KOPT-K1 (cell line): ENCODE measurements around the gene ZMYND19.
A peak's percentile ranks its signal among the peaks of the same experiment; 100 is the strongest.
"Not testable (repeated sequence)": the region's sequence is repeated elsewhere in the genome, so short reads cannot be mapped to it uniquely, and the experiment has no call there.

Experiments
- H3K27ac ChIP-seq: fragments of 200-600 bp; sonication (generic); 2 replicates; pipeline ENCODE4 v1.5.1; 2016; ENCODE audit warnings: antibody characterized with exemption, mild to moderate bottlenecking, low read depth, low read length; ENCODE audit not compliant: poor library complexity, severe bottlenecking
- H3K36me3 ChIP-seq: fragments of 200-600 bp; sonication (generic); 2 replicates; pipeline ENCODE4 v1.5.1; 2017; ENCODE audit warnings: antibody characterized with exemption, mild to moderate bottlenecking, low read length, moderate library complexity; ENCODE audit not compliant: insufficient read depth
- H3K9me3 ChIP-seq: fragments of 200-600 bp; sonication (generic); 2 replicates; pipeline ENCODE4 v1.5.1; 2017; ENCODE audit warnings: antibody characterized with exemption, low read length, mild to moderate bottlenecking; ENCODE audit not compliant: insufficient read depth, poor library complexity, severe bottlenecking

The ZMYND19 gene

GRCh38 chr9:137583347-137583746 is 7.0 kb downstream of the ZMYND19 start:
- Histone ChIP-seq H3K9me3 (no peaks in the 10 kb centered on the region), H3K36me3 (peaks cover 76% of the 10 kb centered on the region), H3K27ac (no peak overlapping the region)

DNA sequence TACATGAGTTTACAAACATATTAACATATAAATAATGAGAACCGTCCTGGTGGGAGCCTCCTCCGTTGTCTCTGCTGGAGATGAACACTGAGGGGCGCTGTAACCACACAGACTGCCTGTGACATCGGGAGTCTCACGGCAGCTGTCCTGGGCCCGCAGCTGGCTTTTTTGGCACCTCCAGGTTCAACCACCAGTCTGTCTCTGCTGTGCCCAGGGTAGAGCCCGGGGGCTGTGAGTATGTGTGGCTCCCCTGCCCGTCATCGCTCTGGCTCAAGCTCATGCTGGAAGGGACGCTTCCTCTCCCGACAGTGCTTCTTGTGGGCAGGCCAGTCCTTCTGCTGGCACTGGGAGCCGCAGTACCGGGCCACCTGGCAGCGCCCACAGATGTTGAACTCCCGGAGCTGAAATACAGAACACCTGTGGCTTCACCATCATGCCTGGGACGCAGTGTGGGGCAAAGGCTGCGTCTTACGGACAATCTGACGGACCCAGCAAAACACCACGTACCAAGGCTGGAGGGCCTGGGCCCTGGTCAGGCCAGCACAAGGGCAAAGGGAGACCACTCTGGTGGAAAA is 7.9 kb downstream of the ZMYND19 start:
- Histone ChIP-seq H3K27ac (no peak overlapping the region), H3K9me3 (no peaks in the 10 kb centered on the region), H3K36me3 (peaks cover 66% of the 10 kb centered on the region)

- no peaks in the 10 kb centered on the region for H3K9me3 ChIP-seq
- no peak overlapping the region for H3K27ac ChIP-seq
- peaks cover 58% of the 10 kb centered on the region for H3K36me3 ChIP-seq
Observed at GRCh38 chr9:137581361-137582285, 8.7 kb downstream of the ZMYND19 start.

DNA sequence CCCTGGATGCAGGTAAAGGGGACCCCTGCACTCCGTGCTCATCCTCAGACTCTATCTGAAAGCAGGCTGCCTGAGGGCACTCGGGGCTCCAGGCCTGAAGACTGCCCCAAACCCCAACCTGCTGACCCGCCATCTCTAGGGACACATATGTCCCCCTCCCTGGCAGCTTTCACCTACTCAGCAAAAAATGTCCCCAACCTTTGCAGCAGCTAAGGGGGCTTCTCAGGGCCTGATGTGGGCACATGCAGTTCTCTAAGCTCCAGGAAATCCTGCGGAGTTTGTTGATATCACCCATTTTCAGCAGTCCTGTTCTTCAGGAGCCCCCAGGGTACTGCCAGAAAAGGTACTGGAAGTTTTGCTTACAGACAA is 9.4 kb downstream of the ZMYND19 start:
- Histone ChIP-seq H3K9me3 (no peaks in the 10 kb centered on the region), H3K36me3 (peaks cover 58% of the 10 kb centered on the region), H3K27ac (no peak overlapping the region)

DNA sequence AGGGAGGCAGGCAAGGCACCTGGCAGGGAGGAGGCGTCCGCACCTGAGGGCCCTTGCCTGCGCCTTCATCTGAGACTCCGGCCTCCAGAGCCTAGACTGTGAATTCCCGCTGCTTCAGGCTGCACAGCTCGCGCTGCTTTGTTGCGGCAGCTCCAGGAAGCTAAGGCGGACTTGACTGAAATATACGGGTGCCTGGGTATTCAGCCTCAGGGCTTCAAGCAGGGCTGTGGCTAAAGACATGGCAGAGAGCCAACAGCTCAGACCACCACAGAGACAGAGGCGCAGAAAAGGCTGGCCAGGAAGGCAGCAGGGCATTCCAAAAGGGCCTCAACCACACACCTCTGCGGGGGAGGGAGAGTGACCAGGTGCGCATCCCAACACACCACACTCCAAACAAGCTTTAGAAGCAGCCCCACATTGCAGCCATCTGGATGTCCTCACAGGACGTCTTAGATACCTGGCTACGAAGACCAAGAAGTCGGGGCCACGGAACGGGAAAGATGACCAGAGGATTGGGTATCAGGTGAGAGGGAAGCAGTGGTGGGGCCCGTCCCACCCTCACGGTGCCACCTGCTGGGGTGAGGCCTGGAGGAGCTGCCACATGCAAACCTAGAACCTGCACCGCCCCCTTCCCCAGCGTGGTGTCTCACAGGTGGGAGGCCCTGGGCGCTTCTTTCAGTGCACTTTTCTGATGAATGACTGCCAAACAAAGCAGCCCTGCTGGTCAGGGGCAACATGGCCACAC is 9.9 kb downstream of the ZMYND19 start:
- H3K36me3 ChIP-seq, result peaks cover 58% of the 10 kb centered on the region

GRCh38 chr9:137579259-137579604 is 11.1 kb downstream of the ZMYND19 start:
- H3K9me3 ChIP-seq, result no peaks in the 10 kb centered on the region
- peaks cover 58% of the 10 kb centered on the region for H3K36me3 ChIP-seq
- peak overlapping the region; percentile 84 for H3K27ac ChIP-seq

More for the DNA sequence above, 9.9 kb downstream of the ZMYND19 start:
- Histone ChIP-seq H3K9me3 (no peaks in the 10 kb centered on the region), H3K27ac (no peak overlapping the region)

GRCh38 chr9:137578518-137579258 is 11.6 kb downstream of the ZMYND19 start, which contains the start of gene DPH7:
DPH7 (minus strand) TSS chr9:137578925; CDS start chr9:137578777, 148 bp downstream.
- H3K36me3 ChIP-seq, result peaks cover 58% of the 10 kb centered on the region
- H3K9me3 ChIP-seq, result no peaks in the 10 kb centered on the region
- H3K27ac ChIP-seq, result peak within 1 kb of the TSS; percentile 84

DNA sequence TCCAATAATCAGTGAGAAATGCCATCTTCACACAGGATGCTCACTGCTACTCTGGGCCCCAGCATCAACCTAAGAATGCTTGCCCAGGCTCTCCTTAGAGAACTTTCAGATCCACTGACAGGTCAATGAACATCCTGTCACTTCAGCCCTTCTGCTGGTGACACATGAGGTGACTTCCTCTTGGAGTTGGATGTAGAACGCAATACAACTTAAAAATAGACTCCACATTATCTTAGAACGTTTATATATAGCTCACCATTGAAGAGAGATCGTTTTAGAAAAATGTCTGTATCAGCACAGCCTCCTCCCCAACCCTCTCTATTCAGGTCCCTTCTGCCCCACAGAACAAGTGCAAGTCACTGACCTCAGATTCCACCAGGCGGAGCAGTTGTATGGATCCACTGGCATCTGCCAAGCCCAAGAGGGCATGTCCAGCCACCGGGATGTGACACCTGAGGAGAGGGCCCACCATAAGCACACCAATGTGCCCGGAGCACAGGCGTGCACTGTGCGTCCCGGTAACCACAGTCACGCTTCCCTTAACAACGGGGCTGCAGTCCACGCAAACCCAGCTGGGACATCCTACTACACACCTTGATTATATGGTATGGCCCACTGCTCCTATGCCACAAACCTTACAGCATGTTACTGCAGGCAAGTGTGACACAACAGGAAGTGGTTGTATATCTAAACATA is 14.4 kb downstream of the ZMYND19 start:
- Histone ChIP-seq H3K9me3 (no peaks in the 10 kb centered on the region), H3K36me3 (peaks cover 46% of the 10 kb centered on the region), H3K27ac (no peak overlapping the region)

GRCh38 chr9:137575364-137575715 is 15.0 kb downstream of the ZMYND19 start:
- no peaks in the 10 kb centered on the region for H3K9me3 ChIP-seq
- no peak overlapping the region for H3K27ac ChIP-seq
- H3K36me3 ChIP-seq, result peaks cover 50% of the 10 kb centered on the region

- Histone ChIP-seq H3K36me3 (peaks cover 57% of the 10 kb centered on the region), H3K27ac (no peak overlapping the region)
Observed at GRCh38 chr9:137574192-137574591, 16.1 kb downstream of the ZMYND19 start.

DNA sequence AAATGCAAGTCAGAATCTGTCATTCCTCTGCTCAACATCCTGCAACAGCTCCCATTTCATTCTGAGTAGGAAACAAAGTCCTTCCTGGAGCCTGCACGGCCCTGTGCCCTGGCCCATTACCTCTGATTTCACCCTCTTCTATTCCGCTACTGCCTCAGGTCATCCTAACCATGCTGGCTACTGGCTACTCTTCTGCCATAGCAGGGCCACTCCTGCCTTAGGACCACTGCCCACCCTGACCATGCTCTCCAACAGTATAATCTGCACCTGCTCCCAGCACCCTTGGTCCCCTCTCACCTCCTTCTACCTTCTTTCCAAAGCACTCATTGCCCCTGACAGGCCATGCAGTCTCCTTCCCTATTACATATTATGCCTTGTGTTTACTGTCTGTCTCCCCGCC is 19.7 kb downstream of the ZMYND19 start:
- H3K36me3 ChIP-seq, result peaks cover 47% of the 10 kb centered on the region
- H3K9me3 ChIP-seq, result no peaks in the 10 kb centered on the region
- no peak overlapping the region for H3K27ac ChIP-seq

More at GRCh38 chr9:137574192-137574591, 16.1 kb downstream of the ZMYND19 start:
- no peaks in the 10 kb centered on the region for H3K9me3 ChIP-seq

DNA sequence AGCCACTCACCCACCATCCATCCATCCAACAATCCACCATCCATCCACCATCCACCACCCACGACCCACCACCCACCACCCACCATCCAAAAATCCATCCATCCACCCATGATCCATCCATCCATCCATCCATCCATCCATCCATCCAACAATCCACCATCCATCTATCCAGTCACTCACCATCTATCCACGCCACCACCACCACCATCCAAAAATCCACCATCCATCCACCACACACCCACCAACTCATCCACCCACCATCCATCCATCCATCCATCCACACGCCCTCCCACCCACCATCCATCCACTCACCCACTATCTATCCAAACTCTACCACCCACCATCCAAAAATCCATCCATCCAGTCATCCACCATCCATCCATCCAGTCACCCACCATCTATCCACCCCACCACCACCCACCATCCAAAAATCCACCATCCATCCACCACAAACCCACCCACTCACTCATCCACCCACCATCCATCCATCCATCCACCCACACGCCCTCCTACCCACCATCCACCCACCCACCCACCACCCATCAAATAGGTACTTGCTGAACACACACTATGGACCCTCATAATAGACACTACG is 20.6 kb downstream of the ZMYND19 start:
- Histone ChIP-seq H3K27ac (no peak overlapping the region), H3K36me3 (peaks cover 41% of the 10 kb centered on the region), H3K9me3 (no peaks in the 10 kb centered on the region)

GRCh38 chr9:137568445-137568844 is 21.9 kb downstream of the ZMYND19 start:
- H3K9me3 ChIP-seq, H3K27ac ChIP-seq: not testable (repeated sequence)
- H3K36me3 ChIP-seq, result peaks cover 42% of the 10 kb centered on the region; the same call in 1 of the 2 replicates
